ENCODE measurements around the gene LRRC8D.

LRRC8D gene

GRCh38 chr1:89807503-89807902, 13.3 kb upstream of the LRRC8D start:
- no peak for DNase-seq (ENCODE audit: low read depth)

DNA sequence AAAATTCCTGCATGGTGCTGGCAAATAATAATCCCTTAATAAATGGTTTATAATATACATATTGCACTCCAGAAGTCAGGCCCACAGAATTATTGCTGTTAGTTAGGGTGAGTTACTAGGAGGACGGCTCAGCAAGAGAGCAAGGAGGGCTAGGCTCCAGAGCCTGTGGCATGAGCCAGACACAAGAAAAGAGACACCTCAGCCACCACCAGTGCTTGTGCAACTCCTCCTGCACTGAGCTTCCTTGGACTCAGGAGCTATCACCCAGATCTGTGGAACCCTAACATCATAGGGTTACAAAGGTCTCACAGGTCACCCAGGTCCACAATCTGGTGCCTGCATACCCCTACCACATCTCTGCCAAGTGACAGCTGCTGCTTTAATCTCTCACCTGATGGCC, 12.8 kb upstream of the LRRC8D start:
- DNase-seq (ENCODE audit: low read depth), result no peak

- DNase-seq (ENCODE audit: low read depth), result peak; percentile 9
Measured at GRCh38 chr1:89808441-89809117, 12.3 kb upstream of the LRRC8D start.

DNA sequence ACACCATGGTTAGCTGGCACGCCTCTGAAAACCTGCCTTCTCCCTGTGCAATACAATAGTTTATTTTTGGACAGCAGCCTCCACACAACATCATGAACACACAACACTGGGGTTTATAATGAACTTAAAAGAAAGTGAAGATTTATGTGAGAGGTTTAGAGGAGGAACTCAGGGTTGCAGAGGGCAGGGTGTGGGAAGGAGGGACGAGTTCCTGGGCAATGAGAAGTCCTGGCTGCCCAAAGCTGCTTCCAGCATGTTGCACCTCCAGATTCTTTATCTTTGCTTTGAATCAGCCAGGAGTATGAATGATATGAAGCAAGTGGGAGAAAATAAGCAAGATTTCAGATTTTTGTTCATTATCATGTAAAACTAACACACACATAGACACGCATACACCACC, 11.3 kb upstream of the LRRC8D start:
- DNase-seq (ENCODE audit: low read depth), result no peak

- no peak for DNase-seq (ENCODE audit: low read depth)
Measured at GRCh38 chr1:89810302-89810701, 10.5 kb upstream of the LRRC8D start.

DNA sequence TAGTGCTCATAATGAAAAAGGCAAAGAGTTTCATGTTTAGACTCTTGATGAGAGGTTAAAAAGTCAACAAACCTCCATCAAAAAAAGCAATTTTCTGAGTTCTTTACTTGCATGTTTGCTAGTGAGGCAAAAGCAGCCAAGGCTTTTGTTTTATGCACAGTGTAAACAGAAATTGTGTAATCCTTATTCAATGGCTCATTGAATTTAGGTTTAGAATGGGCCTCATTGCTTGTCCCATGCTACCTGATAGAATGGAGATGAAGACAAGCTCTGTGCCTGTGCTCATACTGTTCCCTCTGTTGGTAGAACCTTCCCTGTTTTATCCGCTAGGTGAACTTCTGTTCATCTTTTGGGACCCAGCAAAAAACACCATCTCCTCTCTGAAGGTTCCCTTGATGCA, 10.0 kb upstream of the LRRC8D start:
- no peak for DNase-seq (ENCODE audit: low read depth)

DNA sequence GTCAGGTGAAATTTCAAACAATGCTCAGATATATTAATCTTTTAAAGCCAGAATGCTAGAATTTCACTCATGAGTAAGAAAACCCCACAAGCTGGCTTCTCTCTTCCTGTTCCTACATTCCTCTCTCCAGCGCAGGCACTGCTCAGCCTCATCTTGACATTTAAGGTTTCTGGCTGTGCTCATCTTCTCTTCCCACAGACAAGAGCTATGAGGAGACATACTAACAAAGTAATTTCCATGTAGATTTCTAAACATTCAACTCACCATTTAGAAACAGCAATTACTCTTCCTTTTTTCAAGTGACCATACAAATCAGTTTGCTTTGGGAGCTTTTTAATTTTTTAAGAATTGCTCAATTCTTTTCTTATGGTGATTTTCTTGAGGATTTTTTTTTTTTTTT, 7.8 kb upstream of the LRRC8D start:
- peak; percentile 28 for DNase-seq (ENCODE audit: low read depth)

GRCh38 chr1:89815040-89815439, 5.8 kb upstream of the LRRC8D start:
- DNase-seq (ENCODE audit: low read depth), result no peak

DNA sequence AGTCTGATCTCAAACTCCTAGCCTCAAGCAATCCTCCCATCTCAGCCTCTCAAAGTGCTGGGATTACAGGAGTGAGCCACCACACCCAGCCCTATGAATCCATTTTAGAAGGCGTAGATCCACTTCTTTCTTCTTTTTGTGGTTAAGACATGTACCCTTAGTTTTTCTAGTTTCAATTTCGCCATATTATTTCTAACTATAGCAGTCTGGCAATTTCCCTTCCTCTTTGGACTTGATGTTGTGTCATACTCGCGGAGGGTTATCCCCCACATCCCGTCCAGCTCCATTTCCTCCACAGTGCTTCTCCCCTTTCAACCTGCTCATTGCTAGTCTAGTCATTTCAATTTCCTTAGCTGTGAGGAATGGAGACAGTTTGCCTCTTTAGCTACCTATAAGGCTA, 5.2 kb upstream of the LRRC8D start:
- DNase-seq (ENCODE audit: low read depth), result no peak

DNA sequence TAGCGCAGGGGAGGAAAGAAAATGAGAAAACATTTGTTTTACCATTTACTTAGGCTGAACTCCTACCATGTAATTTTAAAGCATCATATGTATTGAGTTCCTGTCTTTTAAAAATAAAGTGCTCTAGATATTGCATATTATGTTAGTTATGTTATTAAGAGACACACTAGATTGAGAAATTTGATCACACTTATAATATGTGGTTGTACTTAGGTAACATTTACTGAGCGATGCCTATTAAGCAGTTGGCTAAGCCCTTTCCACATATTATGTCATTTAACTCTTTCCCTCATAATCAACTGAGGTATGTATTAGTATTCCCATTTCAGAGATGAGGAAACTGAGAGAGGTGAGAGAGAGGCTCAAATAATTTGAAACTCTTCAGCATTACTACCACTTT, 4.5 kb upstream of the LRRC8D start:
- no peak for DNase-seq (ENCODE audit: low read depth)

DNA sequence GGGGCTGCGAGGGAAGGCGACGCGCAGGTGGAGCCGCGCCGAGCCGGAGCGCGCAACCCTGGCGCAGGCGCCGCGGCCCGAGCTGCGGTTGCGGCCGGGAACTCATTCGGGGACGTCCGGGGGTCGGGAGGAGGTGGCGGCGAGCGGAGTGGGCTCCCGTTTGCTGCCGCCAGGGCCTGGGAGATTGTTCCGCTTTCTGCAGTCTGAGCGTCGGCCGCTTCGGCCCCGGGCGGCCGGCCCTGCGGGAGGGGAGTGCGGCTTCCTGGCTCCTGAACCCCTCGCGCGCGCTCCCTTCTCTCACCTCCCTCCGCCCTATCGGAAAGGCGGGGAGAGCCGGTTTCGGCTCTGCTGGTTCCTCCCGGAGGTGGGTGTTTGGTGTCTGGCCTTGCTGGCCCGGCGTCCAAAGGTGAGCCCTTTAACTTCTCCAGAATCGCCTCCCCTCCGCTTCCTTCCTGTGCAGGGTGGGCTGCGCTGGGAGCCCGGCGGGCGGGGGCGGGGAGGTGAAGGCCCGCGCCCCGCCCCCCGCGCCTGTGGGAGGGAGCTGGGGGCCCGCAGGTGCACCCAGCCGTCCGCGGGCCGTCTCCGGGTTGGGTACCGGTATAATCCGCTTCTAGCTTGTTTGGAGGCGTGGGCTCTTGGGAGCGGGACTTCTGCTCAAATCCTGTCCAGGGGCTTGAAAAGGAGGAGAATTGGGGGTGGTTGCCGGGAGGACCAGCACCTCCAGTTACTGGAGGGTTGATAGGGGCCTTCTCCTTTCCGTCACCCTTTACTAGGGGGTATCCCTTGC, 683 bp downstream of the LRRC8D start:
- no peak for DNase-seq (ENCODE audit: low read depth)

GRCh38 chr1:89822109-89822962, 1.5 kb downstream of the LRRC8D start:
- no peak for DNase-seq (ENCODE audit: low read depth)

DNA sequence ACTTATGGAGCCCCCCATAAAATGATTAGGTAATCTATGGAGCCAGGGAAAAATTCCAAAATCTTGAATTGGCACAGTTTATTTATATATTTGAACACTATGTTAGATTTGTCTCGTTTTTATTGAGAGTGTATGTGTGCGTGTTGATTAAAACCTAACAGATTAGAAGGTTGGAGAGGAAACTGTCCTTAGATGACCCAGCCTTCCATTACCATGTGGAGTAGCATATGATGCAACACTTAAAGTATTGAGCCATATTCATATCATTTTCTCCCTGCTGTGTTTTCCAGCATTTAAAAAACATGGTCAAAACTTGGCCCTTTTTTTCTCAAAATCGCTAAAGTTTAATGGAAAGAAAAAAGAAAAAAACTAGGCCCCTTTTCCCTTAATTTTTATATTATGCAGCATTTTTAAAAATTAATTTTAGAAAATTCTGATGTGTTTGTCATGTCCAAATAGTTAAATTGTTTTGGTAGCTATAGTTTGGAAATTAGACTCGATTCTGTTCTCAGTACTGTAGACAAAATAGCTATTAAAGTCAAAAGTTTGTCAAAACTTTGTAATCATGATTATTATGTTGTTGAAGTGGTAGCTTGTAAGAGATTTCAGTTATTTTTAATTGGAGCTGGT, 2.3 kb downstream of the LRRC8D start:
- peak; percentile 61 for DNase-seq (ENCODE audit: low read depth)

DNA sequence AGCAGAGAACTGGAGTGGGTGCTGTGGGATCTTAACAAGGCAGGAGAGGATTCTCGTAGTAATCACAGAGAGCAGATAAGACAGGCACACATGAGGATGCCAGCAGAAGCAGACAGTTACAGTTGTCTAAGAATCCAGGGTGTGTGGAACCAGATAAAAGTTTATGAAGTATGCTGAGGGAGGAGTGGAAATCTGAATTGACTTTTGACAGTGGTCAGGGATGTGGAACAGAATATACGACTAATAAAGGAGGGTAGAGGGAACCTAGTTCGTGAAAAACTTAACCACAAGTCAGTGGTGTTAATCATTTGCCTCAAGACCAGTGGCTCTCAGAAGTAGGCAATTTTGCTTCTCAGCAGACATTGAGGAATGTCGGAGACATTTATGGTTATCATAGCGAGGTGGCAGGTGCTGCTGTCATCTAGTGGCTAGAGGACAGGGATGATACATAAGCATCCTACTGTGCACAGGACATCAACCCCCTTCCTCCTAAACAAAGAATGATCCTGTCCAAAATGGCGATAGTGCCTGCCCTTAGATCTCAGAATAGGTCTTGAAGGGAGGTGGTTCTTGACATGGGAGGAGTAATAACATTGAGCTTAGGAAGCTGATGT, 3.0 kb downstream of the LRRC8D start:
- DNase-seq (ENCODE audit: low read depth), result no peak

- no peak for DNase-seq (ENCODE audit: low read depth)
Measured at GRCh38 chr1:89826594-89826993, 5.8 kb downstream of the LRRC8D start.

- DNase-seq (ENCODE audit: low read depth), result no peak
Measured at GRCh38 chr1:89827330-89827729, 6.5 kb downstream of the LRRC8D start.

DNA sequence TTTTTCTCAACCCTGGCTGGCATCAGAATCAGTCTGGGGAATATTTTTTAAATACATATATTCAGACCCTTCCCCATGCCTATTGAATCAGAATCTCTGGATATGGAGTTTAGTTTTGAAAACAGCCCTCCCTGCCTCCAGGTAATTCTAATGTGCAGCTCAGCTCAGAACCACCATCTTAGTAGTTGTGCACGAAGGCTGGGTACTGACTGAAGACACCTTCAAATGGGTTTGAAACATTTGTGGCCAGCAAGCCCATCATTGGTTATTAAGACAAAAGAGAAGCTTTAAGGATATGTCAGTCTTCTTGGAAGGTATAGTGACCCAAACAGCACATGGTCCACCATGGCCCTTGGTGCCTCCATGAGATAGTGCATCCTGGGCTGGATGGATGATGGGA, 7.1 kb downstream of the LRRC8D start:
- no peak for DNase-seq (ENCODE audit: low read depth)

DNA sequence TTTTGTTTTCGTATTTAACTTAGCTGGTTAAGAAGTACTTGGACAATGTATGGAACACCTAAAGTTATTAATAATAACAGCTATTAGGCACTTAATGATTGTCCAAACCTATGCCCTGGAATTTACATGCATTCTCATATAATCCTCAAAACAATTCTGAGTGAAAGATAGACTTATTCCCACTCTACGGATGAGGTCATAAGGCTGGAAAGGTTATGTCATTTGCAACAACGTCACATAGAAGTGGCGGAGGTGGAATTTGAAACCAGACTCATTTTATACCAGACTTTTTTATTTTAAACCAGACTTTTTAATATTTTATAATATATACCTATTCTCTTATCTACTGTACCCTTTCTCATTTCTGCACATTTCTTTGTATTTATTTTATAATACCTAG, 8.4 kb downstream of the LRRC8D start:
- no peak for DNase-seq (ENCODE audit: low read depth)

DNA sequence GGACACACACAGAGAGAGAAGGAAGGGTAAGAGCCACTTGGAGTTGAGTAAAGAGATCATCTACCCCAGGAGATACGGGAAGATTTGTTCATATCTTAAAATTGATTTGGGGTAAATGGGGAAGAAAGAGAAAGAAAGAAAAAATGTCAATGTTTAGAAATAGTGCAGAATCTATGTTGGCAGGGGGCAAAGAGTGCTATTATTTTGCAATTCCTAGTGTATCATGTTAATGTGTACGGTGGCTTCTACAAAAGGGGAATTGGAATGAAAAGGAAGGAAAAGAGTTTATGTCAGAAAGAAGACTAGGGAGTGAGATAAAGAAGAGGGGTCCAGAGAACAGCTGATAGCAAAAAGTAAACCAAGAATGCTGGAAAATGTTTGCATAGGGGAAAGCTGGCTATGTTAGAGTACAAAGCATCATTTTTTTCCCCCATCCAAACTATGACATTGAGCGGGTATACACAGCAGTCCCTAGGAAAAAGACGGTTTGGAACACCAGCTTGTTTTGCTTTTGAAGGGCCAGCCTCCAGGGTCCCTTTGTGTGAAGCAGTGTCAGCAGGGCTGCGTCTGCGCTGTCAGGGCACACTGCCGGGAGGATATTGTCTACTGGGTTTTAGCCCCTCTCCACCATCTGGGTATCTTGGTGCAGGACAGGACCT, 10.8 kb downstream of the LRRC8D start:
- no peak for DNase-seq (ENCODE audit: low read depth)

- no peak for DNase-seq (ENCODE audit: low read depth)
Measured at GRCh38 chr1:89832496-89833127, 11.8 kb downstream of the LRRC8D start.
